HepG2 (cell line): ENCODE data around the gene KCNQ1OT1. TPM values are rescaled to one million over a fixed set of nuclear protein-coding genes. Genes with fewer than 3 reads are reported as not detected.

ENCODE experiments used
- CEBPG ChIP-seq: IDR thresholded peaks from 2 replicates; pipeline ENCODE4 v1.6.1; 2016
- HOXD1 ChIP-seq: sonication (generic); formaldehyde crosslinking; IDR thresholded peaks from 2 replicates; pipeline ENCODE4 v1.5.0; 2020; ENCODE audit warnings: missing genetic modification reagents
- KLF11 ChIP-seq: IDR thresholded peaks from 2 replicates; pipeline ENCODE4 v1.6.1; 2016; ENCODE audit warnings: missing compliant biosample characterization
- MED8 ChIP-seq: sonication (generic); formaldehyde crosslinking; IDR thresholded peaks from 2 replicates; pipeline ENCODE4 v1.8.1; 2023; ENCODE audit warnings: mild to moderate bottlenecking, missing genetic modification reagents; ENCODE audit not compliant: insufficient replicate concordance
- MXD1 ChIP-seq: sonication (generic); formaldehyde crosslinking; IDR thresholded peaks from 2 replicates; pipeline ENCODE4 v1.4.0; 2020; ENCODE audit warnings: mild to moderate bottlenecking, missing genetic modification reagents
- NFE2 ChIP-seq: sonication (generic); formaldehyde crosslinking; IDR thresholded peaks from 2 replicates; pipeline ENCODE4 v1.4.0; 2020; ENCODE audit warnings: missing genetic modification reagents
- NFYC ChIP-seq: IDR thresholded peaks from 2 replicates; pipeline ENCODE4 v1.6.1; 2016; ENCODE audit warnings: missing genetic modification reagents, missing compliant biosample characterization
- PHF20 ChIP-seq: sonication (generic); formaldehyde crosslinking; IDR thresholded peaks from 2 replicates; pipeline ENCODE4 v1.5.0; 2020; ENCODE audit warnings: mild to moderate bottlenecking, missing genetic modification reagents
- TFDP1 ChIP-seq: IDR thresholded peaks from 2 replicates; pipeline ENCODE4 v1.6.1; 2016; ENCODE audit warnings: missing compliant biosample characterization, missing genetic modification reagents, borderline replicate concordance
- ZBTB21 ChIP-seq: sonication (generic); formaldehyde crosslinking; IDR thresholded peaks from 2 replicates; pipeline ENCODE4 v1.4.0; 2020; ENCODE audit warnings: missing genetic modification reagents
- ZFP62 ChIP-seq: sonication (generic); formaldehyde crosslinking; IDR thresholded peaks from 2 replicates; pipeline ENCODE4 v1.4.0; 2020; ENCODE audit warnings: missing genetic modification reagents
- ZFP82 ChIP-seq: sonication (generic); formaldehyde crosslinking; IDR thresholded peaks from 2 replicates; pipeline ENCODE4 v1.5.1; 2020; ENCODE audit warnings: mild to moderate bottlenecking, missing genetic modification reagents, borderline replicate concordance
- ZNF160 ChIP-seq: sonication (generic); formaldehyde crosslinking; IDR thresholded peaks from 2 replicates; pipeline ENCODE4 v1.8.0; 2022; ENCODE audit warnings: mild to moderate bottlenecking, inconsistent platforms, missing genetic modification reagents
- ZNF337 ChIP-seq: sonication (generic); formaldehyde crosslinking; IDR thresholded peaks from 2 replicates; pipeline ENCODE4 v1.5.1; 2020; ENCODE audit warnings: missing genetic modification reagents, low read depth, mild to moderate bottlenecking, borderline replicate concordance
- ZNF414 ChIP-seq: sonication (generic); formaldehyde crosslinking; IDR thresholded peaks from 2 replicates; pipeline ENCODE4 v1.5.0; 2020; ENCODE audit warnings: missing genetic modification reagents
- ZNF556 ChIP-seq: sonication (generic); formaldehyde crosslinking; IDR thresholded peaks from 2 replicates; pipeline ENCODE4 v1.4.0; 2020; ENCODE audit warnings: mild to moderate bottlenecking, missing genetic modification reagents, borderline replicate concordance
- ZNF674 ChIP-seq: sonication (generic); formaldehyde crosslinking; IDR thresholded peaks from 2 replicates; pipeline ENCODE4 v1.5.0; 2020; ENCODE audit warnings: low read depth, mild to moderate bottlenecking, missing genetic modification reagents
- ZNF703 ChIP-seq: sonication (generic); formaldehyde crosslinking; IDR thresholded peaks from 2 replicates; pipeline ENCODE4 v1.5.1; 2020; ENCODE audit warnings: missing genetic modification reagents, mild to moderate bottlenecking, moderate library complexity, borderline replicate concordance
- ZNF724P ChIP-seq: sonication (generic); formaldehyde crosslinking; IDR thresholded peaks from 2 replicates; pipeline ENCODE4 v1.8.0; 2022; ENCODE audit warnings: missing genetic modification reagents, borderline replicate concordance
- polyA plus RNA-seq, 8 experiments: library from polyadenylated mRNA; depleted of rRNA in 3 of 8; stranded (reverse) in 7 of 8; unstranded in 1 of 8; fragments of >200 nt; fragmentation: Illumina TruSeq in 4 of 8; extraction: Trizol in 4 of 8; gene quantifications; 2 replicates each; pipeline versions ENCODE4 v1.2.1 to v1.2.3, GENCODE V29; 2011 to 2016; ENCODE audit warnings: low read depth in 4 of 8, missing spikeins in 1 of 8, mixed read lengths in 1 of 8; ENCODE audit not compliant: insufficient read depth in 1 of 8
- total RNA-seq, 5 experiments: library from RNA; depleted of rRNA; stranded (reverse); fragments of >200 nt; fragmentation: Illumina TruSeq; extraction: Trizol; gene quantifications; 2 replicates each; pipeline ENCODE4 v1.2.3, GENCODE V29; 2016; ENCODE audit warnings: low read depth in 1 of 5
- TF ChIP-seq, protein P1 (sequence below): sonication (generic); formaldehyde crosslinking; IDR thresholded peaks from 2 replicates; pipeline ENCODE4 v1.5.1; 2020; ENCODE audit warnings: missing genetic modification reagents, mild to moderate bottlenecking, borderline replicate concordance
- TF ChIP-seq, protein P2 (sequence below): sonication (generic); formaldehyde crosslinking; IDR thresholded peaks from 2 replicates; pipeline ENCODE4 v1.4.0; 2020; ENCODE audit warnings: mild to moderate bottlenecking, low read depth, missing genetic modification reagents
- TF ChIP-seq, protein P3 (sequence below): sonication (generic); formaldehyde crosslinking; IDR thresholded peaks from 2 replicates; pipeline ENCODE4 v1.8.0; 2022; ENCODE audit warnings: mild to moderate bottlenecking, missing genetic modification reagents

The KCNQ1OT1 gene
- total and polyA plus RNA-seq, 2 of the 13 experiments (the other 11 are each of a cell fraction or from before 2014, with no cell fraction given) = 1.3 to 18.9 TPM

- TF ChIP-seq, protein P1, sequence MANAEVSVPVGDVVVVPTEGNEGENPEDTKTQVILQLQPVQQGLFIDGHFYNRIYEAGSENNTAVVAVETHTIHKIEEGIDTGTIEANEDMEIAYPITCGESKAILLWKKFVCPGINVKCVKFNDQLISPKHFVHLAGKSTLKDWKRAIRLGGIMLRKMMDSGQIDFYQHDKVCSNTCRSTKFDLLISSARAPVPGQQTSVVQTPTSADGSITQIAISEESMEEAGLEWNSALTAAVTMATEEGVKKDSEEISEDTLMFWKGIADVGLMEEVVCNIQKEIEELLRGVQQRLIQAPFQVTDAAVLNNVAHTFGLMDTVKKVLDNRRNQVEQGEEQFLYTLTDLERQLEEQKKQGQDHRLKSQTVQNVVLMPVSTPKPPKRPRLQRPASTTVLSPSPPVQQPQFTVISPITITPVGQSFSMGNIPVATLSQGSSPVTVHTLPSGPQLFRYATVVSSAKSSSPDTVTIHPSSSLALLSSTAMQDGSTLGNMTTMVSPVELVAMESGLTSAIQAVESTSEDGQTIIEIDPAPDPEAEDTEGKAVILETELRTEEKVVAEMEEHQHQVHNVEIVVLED (CRISPR knock-in tag) = peak; percentile 60; the same call in 1 of the 2 replicates
- TF ChIP-seq ZNF724P (CRISPR knock-in tag) = peak; percentile 14; the same call in 1 of the 2 replicates
- TF ChIP-seq ZNF337 (CRISPR knock-in tag) = no peak
- TF ChIP-seq CEBPG = no peak; the same call in 1 of the 2 replicates
- TF ChIP-seq ZNF414 (CRISPR knock-in tag) = peak; percentile 75
- TF ChIP-seq ZFP82 (CRISPR knock-in tag) = no peak
- TF ChIP-seq TFDP1 (CRISPR knock-in tag) = peak; percentile 30; the same call in 1 of the 2 replicates
- TF ChIP-seq MXD1 (CRISPR knock-in tag) = peak; percentile 5; the same call in 1 of the 2 replicates
- TF ChIP-seq KLF11 (CRISPR knock-in tag) = no peak
- TF ChIP-seq ZFP62 (CRISPR knock-in tag) = no peak
- TF ChIP-seq MED8 (CRISPR knock-in tag) = peak; percentile 72
- TF ChIP-seq, protein P2, sequence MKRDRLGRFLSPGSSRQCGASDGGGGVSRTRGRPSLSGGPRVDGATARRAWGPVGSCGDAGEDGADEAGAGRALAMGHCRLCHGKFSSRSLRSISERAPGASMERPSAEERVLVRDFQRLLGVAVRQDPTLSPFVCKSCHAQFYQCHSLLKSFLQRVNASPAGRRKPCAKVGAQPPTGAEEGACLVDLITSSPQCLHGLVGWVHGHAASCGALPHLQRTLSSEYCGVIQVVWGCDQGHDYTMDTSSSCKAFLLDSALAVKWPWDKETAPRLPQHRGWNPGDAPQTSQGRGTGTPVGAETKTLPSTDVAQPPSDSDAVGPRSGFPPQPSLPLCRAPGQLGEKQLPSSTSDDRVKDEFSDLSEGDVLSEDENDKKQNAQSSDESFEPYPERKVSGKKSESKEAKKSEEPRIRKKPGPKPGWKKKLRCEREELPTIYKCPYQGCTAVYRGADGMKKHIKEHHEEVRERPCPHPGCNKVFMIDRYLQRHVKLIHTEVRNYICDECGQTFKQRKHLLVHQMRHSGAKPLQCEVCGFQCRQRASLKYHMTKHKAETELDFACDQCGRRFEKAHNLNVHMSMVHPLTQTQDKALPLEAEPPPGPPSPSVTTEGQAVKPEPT = 0 out of 2 replicates have a peak, but pooled peaks have one; percentile 1
- TF ChIP-seq ZBTB21 (CRISPR knock-in tag) = no peak
- no peak for TF ChIP-seq PHF20 (CRISPR knock-in tag)
- TF ChIP-seq ZNF160 (CRISPR knock-in tag) = no peak
- TF ChIP-seq ZNF703 (CRISPR knock-in tag) = no peak
- TF ChIP-seq, protein P3, sequence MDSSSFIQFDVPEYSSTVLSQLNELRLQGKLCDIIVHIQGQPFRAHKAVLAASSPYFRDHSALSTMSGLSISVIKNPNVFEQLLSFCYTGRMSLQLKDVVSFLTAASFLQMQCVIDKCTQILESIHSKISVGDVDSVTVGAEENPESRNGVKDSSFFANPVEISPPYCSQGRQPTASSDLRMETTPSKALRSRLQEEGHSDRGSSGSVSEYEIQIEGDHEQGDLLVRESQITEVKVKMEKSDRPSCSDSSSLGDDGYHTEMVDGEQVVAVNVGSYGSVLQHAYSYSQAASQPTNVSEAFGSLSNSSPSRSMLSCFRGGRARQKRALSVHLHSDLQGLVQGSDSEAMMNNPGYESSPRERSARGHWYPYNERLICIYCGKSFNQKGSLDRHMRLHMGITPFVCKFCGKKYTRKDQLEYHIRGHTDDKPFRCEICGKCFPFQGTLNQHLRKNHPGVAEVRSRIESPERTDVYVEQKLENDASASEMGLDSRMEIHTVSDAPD (CRISPR knock-in tag) = peak; percentile 68
- no peak for TF ChIP-seq NFE2 (CRISPR knock-in tag)
- TF ChIP-seq HOXD1 (CRISPR knock-in tag) = no peak
- 0 out of 2 replicates have a peak, but pooled peaks have one; percentile 16 for TF ChIP-seq ZNF674
- TF ChIP-seq ZNF556 (CRISPR knock-in tag) = no peak
- TF ChIP-seq NFYC (CRISPR knock-in tag) = 0 out of 2 replicates have a peak, but pooled peaks have one; percentile 10
These were observed 30.7 kb upstream of the KCNQ1OT1 start (continued) for GRCh38 chr11:2730272-2731129.
